GM08714 (cell line): ENCODE data around the gene KLK14.

Experiments
- H3K4me3 ChIP-seq: fragments of 200-500 bp; sonication (Bioruptor generic); 2 replicates; pipeline ENCODE4 v1.5.1; 2014; ENCODE audit warnings: mild to moderate bottlenecking, low read length, inconsistent platforms
- ZNF274 ChIP-seq: IDR thresholded peaks from 2 replicates; pipeline ENCODE4 v1.6.1; 2012; ENCODE audit warnings: mild to moderate bottlenecking, low read depth, low read length

The KLK14 gene

DNA sequence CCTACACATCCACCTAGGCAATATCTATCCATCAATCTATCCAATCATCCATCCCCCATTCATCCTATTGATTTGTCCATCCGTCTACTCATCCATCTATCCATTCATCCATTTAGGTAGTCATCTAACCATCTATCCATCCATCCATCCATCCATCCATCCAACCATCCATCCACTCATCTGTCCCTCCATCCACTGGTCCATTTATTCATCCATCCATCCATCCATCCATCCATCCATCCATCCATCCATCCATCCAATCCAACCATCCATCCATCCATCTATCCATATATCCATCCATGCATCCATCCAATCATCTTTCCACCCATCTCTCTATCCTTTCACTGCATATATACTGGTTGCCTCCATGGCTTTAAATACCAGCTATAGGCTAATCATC lies 21.7 kb downstream of the KLK14 start:
- H3K4me3 ChIP-seq, result no peak overlapping the region
- TF ChIP-seq ZNF274, result no peak

DNA sequence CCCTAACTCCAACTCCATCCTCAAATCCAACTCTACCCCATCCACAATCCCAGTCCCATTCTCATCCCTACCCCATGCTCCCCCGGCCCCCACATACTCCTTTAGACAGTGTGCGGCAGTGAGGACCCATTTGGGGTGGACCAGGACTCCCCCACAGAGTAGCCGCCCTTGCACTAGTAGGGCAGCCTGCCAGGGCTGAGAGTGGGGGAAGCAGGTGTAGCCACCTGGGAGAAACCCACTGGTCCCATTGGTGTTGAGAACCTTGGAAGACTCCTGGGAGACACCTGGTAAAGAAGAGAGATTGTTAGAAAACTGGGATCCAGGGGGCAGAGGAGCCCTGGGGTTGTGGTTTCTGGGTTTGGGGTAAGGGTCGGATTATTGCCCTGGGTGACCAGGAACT lies 22.4 kb downstream of the KLK14 start:
- H3K4me3 ChIP-seq, result no peak overlapping the region
- TF ChIP-seq ZNF274, result no peak

DNA sequence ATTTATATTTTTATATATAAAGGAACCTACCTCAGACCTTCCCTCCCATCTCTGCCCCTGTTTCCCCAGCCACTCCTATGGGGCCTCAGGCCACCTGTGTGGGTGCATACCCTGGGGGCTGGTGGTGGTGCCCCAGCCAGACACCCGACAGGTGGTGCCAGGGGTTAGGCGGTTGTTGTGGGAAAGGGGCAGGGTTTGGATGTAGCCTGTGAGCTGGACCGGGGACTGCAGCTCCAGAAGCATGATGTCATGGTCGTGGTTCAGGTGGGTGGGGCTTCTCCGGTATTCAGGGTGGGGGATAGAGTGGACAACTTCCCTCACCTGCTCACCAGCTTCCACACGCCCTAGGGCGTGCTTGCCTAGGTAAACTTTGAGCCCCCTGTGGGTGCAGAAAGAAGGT lies 23.0 kb downstream of the KLK14 start:
- TF ChIP-seq ZNF274, result no peak
- no peak overlapping the region for H3K4me3 ChIP-seq

DNA sequence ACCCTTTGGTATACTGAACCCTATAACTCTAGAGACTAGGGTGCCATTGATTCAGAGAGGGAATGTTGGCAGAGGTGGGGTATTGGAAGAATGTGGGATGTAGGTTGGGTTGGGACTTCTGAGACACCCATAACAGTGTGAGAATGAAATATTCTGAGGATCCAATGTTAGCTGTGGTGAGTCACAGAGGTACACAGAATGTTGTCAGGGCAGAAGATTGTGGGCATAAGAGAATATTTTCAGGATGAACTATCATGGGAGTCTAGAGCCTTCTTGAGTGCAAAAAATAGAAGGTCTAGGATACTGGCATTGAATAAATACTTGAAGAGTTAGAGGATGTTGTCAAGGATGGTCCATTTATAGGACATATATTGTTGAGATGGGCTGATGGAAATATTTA lies 26.8 kb downstream of the KLK14 start:
- no peak overlapping the region for H3K4me3 ChIP-seq
- no peak for TF ChIP-seq ZNF274

DNA sequence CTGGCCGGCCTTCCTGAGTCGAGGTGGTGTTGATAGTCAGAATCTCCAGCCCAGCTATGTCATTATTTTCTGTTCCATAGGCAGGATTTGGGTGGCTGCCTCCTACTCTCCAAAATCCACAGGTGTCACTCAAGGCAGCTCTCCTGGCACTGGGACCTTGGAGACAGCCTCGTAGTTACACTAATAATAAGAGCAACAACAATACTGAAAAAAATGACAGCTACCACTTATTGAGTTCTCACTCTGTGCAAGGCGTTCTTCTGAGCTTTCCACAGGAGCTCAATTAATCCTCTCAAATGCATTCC lies 35.7 kb downstream of the KLK14 start:
- no peak overlapping the region for H3K4me3 ChIP-seq
- no peak for TF ChIP-seq ZNF274

DNA sequence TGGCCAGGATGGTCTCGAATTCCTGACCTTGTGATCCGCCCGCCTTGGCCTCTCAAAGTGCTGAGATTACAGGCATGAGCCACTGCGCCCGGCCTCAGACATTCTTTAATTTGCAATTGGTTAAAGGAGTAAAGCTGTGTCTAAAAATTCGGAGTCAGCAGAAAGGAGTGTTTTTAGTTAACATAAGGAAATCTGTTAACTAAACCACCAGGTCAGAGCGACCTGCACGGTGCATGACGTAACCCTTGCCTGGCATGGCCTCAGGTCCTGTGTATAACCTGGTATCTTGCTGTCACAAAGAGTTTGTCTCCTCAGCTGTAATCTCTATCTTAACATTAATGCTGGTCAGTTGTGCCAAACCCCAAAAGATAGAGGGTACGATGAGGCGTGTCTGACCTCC lies 38.4 kb downstream of the KLK14 start:
- TF ChIP-seq ZNF274, result no peak
- no peak overlapping the region for H3K4me3 ChIP-seq

DNA sequence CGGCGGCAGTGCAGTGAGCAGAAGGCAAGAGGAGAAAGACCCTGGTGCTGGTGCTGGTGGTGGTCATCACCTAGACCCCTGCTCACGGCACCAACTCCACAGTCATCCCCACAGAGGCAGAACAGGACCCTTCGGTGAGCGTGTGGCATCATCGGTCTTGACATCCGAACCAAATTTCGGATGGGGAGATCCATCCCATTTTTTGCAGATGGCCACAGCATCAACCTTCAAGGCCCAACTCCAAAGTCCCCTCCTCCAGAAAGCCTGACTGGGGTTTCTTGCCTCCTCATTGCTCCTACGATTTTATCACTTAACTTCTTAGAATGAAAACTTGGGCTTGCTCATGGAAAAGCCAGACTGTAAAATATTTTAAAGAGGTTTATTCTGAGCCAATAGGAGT lies 39.2 kb downstream of the KLK14 start:
- no peak overlapping the region for H3K4me3 ChIP-seq
- no peak for TF ChIP-seq ZNF274

DNA sequence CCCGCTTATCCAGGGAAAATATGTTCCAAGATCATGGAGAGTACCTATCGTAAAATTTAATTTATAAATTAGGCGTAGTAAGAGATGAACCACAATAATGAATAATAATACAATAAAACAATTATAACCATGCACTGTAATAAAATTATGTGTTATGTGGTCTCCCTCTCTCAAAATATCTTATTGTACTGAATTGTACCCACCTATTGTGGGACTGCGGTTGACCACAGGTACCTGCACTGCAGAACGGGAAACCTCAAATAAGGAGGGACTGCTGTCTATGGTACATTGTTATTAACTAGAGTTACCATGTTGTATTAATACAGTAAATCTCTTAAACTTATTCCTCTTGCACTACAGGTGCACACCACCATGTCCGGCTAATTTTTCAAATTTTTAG lies 42.5 kb downstream of the KLK14 start:
- no peak for TF ChIP-seq ZNF274
- no peak overlapping the region for H3K4me3 ChIP-seq

DNA sequence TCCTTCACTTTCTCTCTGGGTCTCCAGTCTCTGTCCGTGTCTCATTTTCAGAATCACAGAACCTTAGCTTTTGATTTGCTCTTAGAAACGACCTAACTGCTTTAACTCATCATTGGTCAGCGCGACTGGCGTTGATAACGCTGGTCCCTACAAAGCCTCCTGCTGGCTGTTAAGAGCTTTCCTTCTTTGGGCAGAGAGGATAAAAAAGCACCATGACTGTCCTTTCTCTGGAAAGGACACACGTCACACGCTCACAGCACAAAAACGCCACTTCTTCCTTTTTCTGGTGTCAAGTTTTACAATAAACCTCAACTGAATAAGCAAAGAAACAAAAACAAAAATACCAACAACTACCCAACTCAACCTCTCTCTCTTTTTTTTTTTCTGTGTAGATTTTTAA lies 46.2 kb downstream of the KLK14 start:
- no peak overlapping the region for H3K4me3 ChIP-seq
- TF ChIP-seq ZNF274, result no peak

DNA sequence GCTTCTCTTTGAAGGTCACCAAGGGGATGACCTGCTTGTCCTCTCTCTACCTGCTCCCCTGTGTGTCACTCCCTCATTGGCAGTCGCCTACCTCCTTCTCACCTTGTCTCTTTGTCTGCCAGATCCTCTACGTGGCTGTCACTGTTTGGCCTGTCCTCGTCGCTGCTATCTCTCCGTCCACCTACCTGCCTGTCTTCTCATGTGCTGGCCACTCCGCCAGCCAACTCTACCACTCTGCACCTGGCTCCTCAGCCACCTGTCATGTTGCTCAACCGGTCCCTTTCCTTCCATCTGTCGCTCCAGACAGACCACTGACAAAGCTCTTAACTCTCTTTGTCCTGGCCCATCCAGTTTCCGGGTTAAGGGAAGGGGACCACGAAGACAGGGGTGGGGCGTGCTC lies 48.0 kb downstream of the KLK14 start, which contains the start of gene KLK12:
KLK12 (minus strand) TSS at position 299 of the 400 bp plus-strand sequence. CDS start 381 bp downstream, outside the sequence.
- no peak for TF ChIP-seq ZNF274

DNA sequence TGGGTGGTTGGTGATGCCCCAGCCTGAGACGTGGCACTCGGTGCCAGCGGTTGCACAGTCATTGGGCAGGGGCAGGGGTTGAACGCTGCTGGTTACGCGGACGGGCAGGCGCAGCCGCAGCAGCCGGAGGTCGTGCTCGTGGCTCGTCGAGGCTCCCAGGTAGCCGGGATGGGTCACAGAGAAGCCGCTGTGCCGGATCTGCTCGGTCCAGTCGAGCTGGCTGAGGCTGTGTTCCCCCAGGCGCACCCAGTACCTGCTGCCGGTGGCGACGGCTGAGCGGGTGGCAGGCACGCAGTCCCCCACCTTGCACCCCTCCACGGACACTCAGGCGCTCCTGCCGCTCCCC lies 50.8 kb downstream of the KLK14 start:
- no peak overlapping the region for H3K4me3 ChIP-seq
- TF ChIP-seq ZNF274, result no peak

More for the DNA sequence above, 48.0 kb downstream of the KLK14 start, which contains the start of gene KLK12:
- no peak within 1 kb of the TSS for H3K4me3 ChIP-seq

DNA sequence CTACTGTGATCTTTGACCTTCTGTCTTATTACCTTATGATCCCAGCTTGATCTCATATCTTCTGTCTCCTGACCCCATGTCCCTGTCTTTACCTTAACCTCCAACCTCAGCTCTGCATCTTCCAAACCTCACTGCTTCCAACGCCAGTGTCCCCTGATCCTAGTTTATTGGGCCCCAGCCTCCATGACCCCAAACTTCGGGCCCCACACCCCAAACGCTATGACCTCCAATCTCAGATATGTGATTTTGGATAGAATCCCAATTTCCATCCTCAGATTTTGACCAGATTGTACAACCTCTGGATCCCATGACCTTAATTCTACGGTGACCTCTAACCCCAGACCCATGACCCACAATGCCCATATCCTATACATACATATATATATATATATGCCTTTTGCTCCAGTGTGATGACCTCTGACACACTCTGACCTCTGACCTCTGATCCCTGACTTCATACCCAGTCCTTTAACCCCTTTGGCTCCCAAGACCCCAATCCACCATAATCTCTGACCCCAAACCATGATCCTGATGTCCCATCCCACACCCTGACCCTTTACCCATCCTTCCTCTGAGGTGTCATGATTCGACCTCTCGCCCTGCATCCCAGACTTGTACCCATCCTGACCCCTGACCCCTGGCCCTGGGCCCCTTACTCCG lies 51.3 kb downstream of the KLK14 start:
- no peak overlapping the region for H3K4me3 ChIP-seq
- no peak for TF ChIP-seq ZNF274

DNA sequence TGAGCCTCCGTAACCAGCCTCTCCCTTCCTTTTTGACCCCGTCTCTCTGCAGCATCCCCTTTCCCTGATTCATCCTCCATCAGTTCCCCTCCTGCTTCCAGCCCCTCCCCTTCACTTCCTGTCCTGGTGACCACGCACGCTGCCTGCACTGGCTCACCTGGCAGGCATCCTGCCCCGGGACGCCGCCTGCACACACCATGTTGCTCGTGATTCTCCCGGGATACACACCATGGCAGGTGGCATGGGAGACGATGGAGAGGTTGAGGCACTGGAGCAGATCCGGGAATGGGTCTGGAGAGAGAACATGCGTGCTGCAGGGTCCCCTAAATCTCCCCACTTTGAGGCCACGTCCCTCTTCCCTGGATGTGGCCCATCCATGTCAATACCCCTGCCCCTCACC lies 52.1 kb downstream of the KLK14 start:
- no peak overlapping the region for H3K4me3 ChIP-seq
- TF ChIP-seq ZNF274, result no peak

DNA sequence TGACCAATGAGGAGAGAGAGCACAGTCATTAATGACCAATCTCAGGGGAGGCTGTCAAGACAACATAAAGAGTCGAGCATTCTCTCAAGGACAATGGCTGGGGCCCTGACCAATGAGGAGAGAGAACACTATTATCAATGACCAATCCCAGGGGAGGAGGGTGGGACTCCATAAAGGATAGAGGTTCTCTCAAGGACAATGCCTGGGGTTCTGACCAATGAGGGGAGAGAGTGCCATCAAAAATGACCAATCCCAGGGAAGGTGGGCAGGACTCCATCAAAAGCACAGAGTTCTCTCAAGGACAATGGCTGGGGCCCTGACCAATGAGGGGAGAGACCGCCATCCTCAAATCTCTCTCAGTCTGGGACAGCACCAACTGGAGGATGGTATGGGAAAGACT lies 53.0 kb downstream of the KLK14 start:
- no peak for TF ChIP-seq ZNF274
- H3K4me3 ChIP-seq, result no peak overlapping the region
